Panc1 (cell line): ENCODE results near the gene EHBP1.

Experiments
- POLR2AphosphoS5 ChIP-seq: IDR thresholded peaks from 2 replicates; pipeline ENCODE4 v1.6.1; 2012; ENCODE audit warnings: mild to moderate bottlenecking, low read depth, low read length, moderate library complexity
- TCF7L2 ChIP-seq: IDR thresholded peaks from 2 replicates; pipeline ENCODE4 v1.6.1; 2011; ENCODE audit warnings: mild to moderate bottlenecking, low read depth, low read length, inconsistent platforms
- TF ChIP-seq, protein P1 (sequence below): fragments of 450-650 bp; IDR thresholded peaks from 2 replicates; pipeline ENCODE4 v1.5.1; 2017; ENCODE audit warnings: mild to moderate bottlenecking
- TF ChIP-seq, protein P2 (sequence below), 2 experiments: IDR thresholded peaks; 2 replicates each; pipeline ENCODE4 v1.6.1; 2011 to 2012; ENCODE audit warnings: low read depth in 2 of 2, control low read depth in 1 of 2, low read length in 1 of 2, mild to moderate bottlenecking in 1 of 2, moderate library complexity in 1 of 2; ENCODE audit not compliant: insufficient read depth in 1 of 2

- TF ChIP-seq, protein P1, sequence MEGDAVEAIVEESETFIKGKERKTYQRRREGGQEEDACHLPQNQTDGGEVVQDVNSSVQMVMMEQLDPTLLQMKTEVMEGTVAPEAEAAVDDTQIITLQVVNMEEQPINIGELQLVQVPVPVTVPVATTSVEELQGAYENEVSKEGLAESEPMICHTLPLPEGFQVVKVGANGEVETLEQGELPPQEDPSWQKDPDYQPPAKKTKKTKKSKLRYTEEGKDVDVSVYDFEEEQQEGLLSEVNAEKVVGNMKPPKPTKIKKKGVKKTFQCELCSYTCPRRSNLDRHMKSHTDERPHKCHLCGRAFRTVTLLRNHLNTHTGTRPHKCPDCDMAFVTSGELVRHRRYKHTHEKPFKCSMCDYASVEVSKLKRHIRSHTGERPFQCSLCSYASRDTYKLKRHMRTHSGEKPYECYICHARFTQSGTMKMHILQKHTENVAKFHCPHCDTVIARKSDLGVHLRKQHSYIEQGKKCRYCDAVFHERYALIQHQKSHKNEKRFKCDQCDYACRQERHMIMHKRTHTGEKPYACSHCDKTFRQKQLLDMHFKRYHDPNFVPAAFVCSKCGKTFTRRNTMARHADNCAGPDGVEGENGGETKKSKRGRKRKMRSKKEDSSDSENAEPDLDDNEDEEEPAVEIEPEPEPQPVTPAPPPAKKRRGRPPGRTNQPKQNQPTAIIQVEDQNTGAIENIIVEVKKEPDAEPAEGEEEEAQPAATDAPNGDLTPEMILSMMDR = no peak
- TF ChIP-seq TCF7L2 (no peak), POLR2AphosphoS5 (no peak)
- TF ChIP-seq, protein P2, sequence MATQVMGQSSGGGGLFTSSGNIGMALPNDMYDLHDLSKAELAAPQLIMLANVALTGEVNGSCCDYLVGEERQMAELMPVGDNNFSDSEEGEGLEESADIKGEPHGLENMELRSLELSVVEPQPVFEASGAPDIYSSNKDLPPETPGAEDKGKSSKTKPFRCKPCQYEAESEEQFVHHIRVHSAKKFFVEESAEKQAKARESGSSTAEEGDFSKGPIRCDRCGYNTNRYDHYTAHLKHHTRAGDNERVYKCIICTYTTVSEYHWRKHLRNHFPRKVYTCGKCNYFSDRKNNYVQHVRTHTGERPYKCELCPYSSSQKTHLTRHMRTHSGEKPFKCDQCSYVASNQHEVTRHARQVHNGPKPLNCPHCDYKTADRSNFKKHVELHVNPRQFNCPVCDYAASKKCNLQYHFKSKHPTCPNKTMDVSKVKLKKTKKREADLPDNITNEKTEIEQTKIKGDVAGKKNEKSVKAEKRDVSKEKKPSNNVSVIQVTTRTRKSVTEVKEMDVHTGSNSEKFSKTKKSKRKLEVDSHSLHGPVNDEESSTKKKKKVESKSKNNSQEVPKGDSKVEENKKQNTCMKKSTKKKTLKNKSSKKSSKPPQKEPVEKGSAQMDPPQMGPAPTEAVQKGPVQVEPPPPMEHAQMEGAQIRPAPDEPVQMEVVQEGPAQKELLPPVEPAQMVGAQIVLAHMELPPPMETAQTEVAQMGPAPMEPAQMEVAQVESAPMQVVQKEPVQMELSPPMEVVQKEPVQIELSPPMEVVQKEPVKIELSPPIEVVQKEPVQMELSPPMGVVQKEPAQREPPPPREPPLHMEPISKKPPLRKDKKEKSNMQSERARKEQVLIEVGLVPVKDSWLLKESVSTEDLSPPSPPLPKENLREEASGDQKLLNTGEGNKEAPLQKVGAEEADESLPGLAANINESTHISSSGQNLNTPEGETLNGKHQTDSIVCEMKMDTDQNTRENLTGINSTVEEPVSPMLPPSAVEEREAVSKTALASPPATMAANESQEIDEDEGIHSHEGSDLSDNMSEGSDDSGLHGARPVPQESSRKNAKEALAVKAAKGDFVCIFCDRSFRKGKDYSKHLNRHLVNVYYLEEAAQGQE (IDR thresholded peaks at IDR 0.05; ENCODE audit: insufficient read depth in 1 of 2, low read depth in 2 of 2, low read length in 1 of 2) = no peak
Observed at GRCh38 chr2:63034526-63034925, 329.0 kb downstream of the EHBP1 start.
